Stimulated activated CD4-positive, alpha-beta T cell treated with anti-CD3 and anti-CD28 coated beads, Interleukin-4, amount 100 ng/mL, for 4 hours (primary cell): ENCODE results near the gene DNASE1.
A peak's percentile ranks its signal among the peaks of the same experiment; 100 is the strongest.
"Not testable (repeated sequence)": the region's sequence is repeated elsewhere in the genome, so short reads cannot be mapped to it uniquely, and the experiment has no call there.

Experiments
- DNase-seq, 2 experiments: peaks; one replicate each; pipeline ENCODE4 v3.0.0-alpha.2; 2020

The DNASE1 gene

GRCh38 chr16:3641801-3642396, 12.6 kb upstream of the DNASE1 start:
- DNase-seq: no peak

GRCh38 chr16:3642397-3643094, 11.9 kb upstream of the DNASE1 start:
- DNase-seq: no peak

GRCh38 chr16:3643095-3643730, 11.3 kb upstream of the DNASE1 start:
- DNase-seq: no peak

- DNase-seq: no peak
Observed at GRCh38 chr16:3645108-3645503, 9.4 kb upstream of the DNASE1 start.

GRCh38 chr16:3645504-3646347, 8.8 kb upstream of the DNASE1 start:
- no peak for DNase-seq

- no peak for DNase-seq
Observed at GRCh38 chr16:3646348-3646920, 8.1 kb upstream of the DNASE1 start.

DNA sequence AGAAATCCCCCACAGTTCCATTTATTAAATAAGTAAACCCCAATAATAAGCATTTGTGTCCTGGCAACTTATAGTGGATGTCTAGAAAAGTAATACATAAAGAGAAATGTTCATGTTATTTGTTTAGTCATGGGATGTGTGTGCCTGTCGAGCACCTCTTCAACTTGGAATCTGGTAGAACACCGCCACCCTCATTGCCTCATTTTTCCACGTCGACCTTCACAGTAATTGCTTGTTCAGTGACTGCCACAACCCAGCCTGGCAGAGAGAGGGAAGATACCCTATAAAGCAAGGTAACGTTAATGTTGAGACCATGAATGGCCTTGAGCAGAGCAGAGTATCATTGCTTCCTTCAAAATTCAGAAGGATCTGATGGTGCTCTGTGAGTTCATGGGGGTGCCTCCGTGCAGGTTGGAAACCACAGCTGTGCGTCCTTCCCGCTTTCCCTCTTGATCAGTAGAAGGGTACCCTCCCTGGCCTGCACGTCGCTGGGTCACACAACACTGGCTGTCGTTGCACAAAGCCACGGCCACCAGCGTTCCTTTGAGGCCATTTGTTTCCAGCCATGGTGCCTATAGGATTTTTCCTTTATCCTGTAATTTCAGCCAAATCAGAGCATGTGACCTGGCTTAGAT, 3.7 kb upstream of the DNASE1 start:
- DNase-seq: no peak

GRCh38 chr16:3651461-3652372, 2.8 kb upstream of the DNASE1 start:
- no peak for DNase-seq

- no peak for DNase-seq
Observed at GRCh38 chr16:3652373-3653195, 1.9 kb upstream of the DNASE1 start.

DNA sequence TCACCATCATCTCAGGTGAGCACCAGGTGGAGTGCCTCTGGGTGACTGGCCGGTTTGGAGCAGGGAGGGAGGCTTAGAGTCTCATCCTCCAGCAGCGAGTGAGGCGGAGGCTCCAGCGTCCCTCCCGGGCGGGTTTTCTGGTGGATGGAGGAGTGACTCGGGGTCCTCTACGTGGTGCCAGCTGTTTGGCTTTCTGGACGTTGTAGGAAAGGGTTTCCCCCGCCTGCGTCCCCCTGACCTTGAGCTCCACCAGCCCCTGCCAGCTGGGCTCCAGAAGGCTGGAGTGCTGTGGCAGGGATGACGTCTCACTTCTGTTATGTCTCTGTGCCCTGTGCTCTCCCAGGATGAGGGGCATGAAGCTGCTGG, 522 bp downstream of the DNASE1 start:
- no peak for DNase-seq

GRCh38 chr16:3655396-3656159, 1.1 kb downstream of the DNASE1 start:
- no peak for DNase-seq

DNA sequence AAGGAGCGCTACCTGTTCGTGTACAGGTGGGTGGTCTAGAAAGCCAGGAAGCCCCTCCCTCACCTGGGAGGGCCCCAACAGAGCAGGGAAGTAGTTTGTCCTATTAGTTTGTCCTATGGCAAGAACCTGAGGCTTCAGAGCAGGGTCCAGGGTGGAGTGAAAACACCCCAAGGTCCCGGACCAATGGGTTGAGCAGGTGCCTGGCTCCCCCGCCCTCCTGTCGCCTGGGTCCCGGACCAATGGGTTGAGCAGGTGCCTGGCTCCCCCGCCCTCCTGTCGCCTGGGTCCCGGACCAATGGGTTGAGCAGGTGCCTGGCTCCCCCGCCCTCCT, 1.6 kb downstream of the DNASE1 start:
- not testable (repeated sequence) for DNase-seq

GRCh38 chr16:3656491-3657468, 2.3 kb downstream of the DNASE1 start:
- peak; percentile 30 to 68 for DNase-seq

DNA sequence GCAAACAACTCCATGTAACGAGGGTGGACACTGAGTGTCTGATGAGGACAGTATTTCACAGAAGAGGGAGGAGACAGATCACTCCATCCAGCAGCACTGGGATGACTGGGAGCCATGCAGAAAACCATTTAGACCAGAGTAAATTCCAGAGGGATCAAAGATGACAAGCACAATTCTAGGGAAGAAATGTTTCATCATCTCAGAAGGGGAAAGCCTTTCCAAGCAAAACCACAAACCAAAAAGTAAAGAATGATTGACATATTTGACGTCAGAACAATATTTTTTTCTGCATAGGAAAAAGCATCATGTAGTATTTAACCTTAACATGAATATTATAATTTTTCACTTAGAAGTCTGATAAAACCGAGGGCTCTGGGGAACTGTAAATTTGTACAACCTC, 4.8 kb downstream of the DNASE1 start:
- no peak for DNase-seq

DNA sequence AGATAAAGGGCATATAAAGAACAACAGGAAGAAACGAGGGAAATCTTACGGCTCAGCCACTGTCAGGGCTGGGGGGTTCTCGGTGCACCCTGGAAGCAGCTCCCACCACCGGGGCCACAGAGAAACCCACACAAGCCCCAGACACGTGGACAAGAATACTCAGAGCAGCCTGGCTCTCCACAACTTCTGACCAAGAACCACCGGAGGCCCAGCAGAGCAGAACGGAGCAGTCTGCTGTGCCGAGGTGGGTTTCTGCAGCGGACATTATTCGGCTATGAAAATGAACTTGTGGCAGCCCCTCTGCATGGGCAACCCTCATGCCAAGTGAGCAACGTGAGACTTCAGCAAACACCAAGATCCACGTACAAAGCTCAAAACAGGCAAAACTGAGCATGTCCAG, 6.8 kb downstream of the DNASE1 start:
- no peak for DNase-seq

DNA sequence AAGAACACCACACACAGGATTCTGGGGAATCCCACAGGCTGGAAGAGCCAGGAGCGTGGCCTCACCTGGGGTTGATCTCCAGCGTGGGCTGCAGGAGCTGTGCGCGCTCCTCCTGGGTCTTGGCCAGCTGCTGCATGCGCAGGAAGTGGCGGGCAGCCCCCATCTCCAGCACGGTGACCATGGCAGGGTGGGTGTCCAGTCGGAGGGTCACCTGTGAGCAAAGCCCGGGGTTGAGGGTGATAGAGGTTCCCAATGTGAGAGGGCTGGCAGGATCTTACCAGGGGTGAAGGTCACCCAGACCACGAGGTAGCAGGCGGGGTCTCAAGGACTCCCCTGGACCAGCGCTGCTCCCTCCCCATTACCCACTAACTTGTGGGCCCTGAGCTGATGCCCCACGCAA, 7.4 kb downstream of the DNASE1 start:
- no peak for DNase-seq

DNA sequence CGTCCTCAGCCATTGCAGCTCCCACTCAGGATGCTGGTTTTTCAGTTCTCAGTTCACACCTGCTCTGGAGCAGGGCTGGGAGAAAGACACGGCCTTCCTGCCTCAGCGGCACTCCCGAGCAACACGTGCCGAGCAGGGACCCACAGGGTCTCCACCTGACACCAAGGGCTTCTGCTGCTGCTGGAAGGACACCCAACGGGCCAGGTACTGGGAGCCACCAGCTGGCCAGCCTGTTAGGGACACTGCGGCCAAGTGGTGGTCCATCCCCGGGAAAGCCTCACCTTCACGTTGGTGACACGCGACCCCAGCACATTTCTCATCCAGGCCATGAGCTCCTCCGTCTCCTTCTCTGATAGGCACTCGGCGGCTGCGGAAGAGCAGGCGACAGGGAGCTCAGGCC, 8.1 kb downstream of the DNASE1 start:
- no peak for DNase-seq

DNA sequence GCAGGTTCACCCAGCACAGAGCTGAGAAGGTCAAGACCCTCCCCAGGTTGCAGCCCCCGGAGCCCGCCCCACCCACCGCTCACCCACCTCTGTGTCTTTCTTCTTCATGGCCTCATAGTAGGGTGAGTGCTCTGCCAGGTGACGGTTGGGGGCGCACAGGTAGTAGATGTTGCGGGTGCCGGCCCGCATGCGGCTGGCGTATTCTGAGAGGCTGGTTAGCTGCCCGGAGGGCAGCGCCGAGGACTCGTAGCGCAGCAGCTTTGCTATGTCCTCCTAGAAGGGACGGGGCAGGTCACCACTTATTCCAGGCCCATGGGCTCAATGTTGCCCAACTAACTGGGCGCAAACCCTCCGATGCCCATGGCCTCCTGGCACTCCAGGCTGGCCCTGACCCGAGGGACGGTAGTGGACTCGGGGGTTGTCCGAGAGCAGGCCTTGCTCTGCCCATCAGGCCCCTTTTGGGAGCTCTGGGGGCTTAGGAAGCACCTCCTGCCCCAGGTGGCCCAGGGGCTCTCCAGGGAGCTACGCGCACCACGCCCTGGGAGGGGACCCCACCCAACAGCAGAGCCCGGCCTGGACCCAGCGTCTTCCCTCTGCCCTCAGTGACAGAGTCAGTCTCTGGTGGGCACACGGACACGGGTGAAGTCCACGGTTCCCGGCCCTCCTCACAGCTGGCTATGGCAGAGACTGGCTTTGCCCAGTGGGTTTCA, 9.9 kb downstream of the DNASE1 start:
- DNase-seq: no peak
